K562 (cell line): ENCODE results near the gene GABPB2. TPM values are rescaled to one million over a fixed set of nuclear protein-coding genes. Genes with fewer than 3 reads are reported as not detected.

ENCODE experiments used
- ATAC-seq: fragments of 200-7000 bp; cut with Tn5 transposase; 3 replicates; pipeline ENCODE4 v1.9.1; 2020; ENCODE audit warnings: moderate library complexity
- BruUV-seq: library from RNA; stranded (reverse); fragments of 400-500 nt; replicated peaks from 2 replicates; lab custom pipeline; 2021; lab: Mats Ljungman, UMichigan
- CTCF ChIA-PET: fragments of 300-600 bp; formaldehyde crosslinking; extraction: SDS; loops from one replicate; lab custom pipeline; 2021; ENCODE audit warnings: low intra/inter-chr PET ratio; lab: Yijun Ruan, JAX
- POLR2A ChIA-PET: fragments of 300-600, 350-650 bp; sonication (Branson Sonifier 250); formaldehyde crosslinking; extraction: SDS; loops from one replicate; lab custom pipeline; 2021; ENCODE audit warnings: antibody characterized with exemption, inconsistent platforms; lab: Yijun Ruan, JAX
- DNase-seq, 4 experiments: peaks; one replicate each; pipeline versions ENCODE4 v3.0.0 to v3.0.0-alpha.2; 2011 to 2018; ENCODE audit warnings: low spot score in 3 of 4, mixed read lengths in 3 of 4; ENCODE audit errors: extremely low read depth in 1 of 4
- FAIRE-seq: peaks from 2 replicates; lab custom pipeline; 2011; peaks lifted over from hg19 to GRCh38; lab: Jason Lieb, UNC
- H2AFZ ChIP-seq: 2 replicates; pipeline ENCODE4 v1.6.0; 2011; ENCODE audit warnings: low read depth, low read length, control low read depth, inconsistent platforms
- H3K27ac ChIP-seq: fragments of 200-600 bp; 3 replicates; pipeline ENCODE4 v1.8.0; 2011; ENCODE audit warnings: low read depth, mild to moderate bottlenecking, control low read depth, inconsistent platforms, low read length, moderate library complexity, mixed read lengths; ENCODE audit errors: extremely low read depth
- H3K27me3 ChIP-seq, 2 experiments: fragments of 300-600 bp in 1 of 2; 2 replicates in 1 of 2; 3 replicates in 1 of 2; pipeline versions ENCODE4 v1.6.0 to v1.8.0; 2011; ENCODE audit warnings: inconsistent platforms in 2 of 2, low read length in 2 of 2, mild to moderate bottlenecking in 1 of 2, mixed read lengths in 1 of 2, moderate library complexity in 1 of 2; ENCODE audit not compliant: control insufficient read depth in 2 of 2, insufficient read depth in 2 of 2
- H3K36me3 ChIP-seq: fragments of 300-600 bp; 3 replicates; pipeline ENCODE4 v1.8.0; 2011; ENCODE audit warnings: mild to moderate bottlenecking, low read length, inconsistent platforms; ENCODE audit not compliant: control insufficient read depth, insufficient read depth
- H3K4me1 ChIP-seq, 2 experiments: fragments of 200-600 bp in 1 of 2; replicated peaks in 1 of 2; 2 replicates in 1 of 2; 3 replicates in 1 of 2; pipeline versions ENCODE4 v1.5.1 to v1.8.0; 2011; ENCODE audit warnings: inconsistent platforms in 2 of 2, low read length in 2 of 2, mild to moderate bottlenecking in 1 of 2, mixed read lengths in 1 of 2, moderate library complexity in 1 of 2; ENCODE audit not compliant: control insufficient read depth in 2 of 2, insufficient read depth in 2 of 2
- H3K4me2 ChIP-seq: 2 replicates; pipeline ENCODE4 v1.6.1; 2011; ENCODE audit warnings: low read length, control low read depth, inconsistent platforms, mixed read lengths; ENCODE audit not compliant: insufficient read depth
- H3K4me3 ChIP-seq: fragments of 200-600 bp; sonication (generic), shearing (Covaris generic); 2 replicates; pipeline ENCODE4 v1.5.1; 2016; ENCODE audit warnings: control low read depth, inconsistent platforms
- H3K79me2 ChIP-seq: fragments of 200-600 bp; 3 replicates; pipeline ENCODE4 v1.8.0; 2011; ENCODE audit warnings: low read length, inconsistent platforms; ENCODE audit not compliant: control insufficient read depth, insufficient read depth
- H3K9ac ChIP-seq, 2 experiments: 2 replicates each; pipeline versions ENCODE4 v1.6.0 to v1.6.1; 2011; ENCODE audit warnings: low read depth in 2 of 2, low read length in 2 of 2, control low read depth in 1 of 2, inconsistent platforms in 1 of 2, mild to moderate bottlenecking in 1 of 2, mixed read lengths in 1 of 2; ENCODE audit not compliant: insufficient read depth in 1 of 2
- H3K9me1 ChIP-seq: one replicate; pipeline ENCODE4 v1.6.0; 2011; ENCODE audit warnings: inconsistent platforms, mild to moderate bottlenecking, low read length, moderate library complexity; ENCODE audit not compliant: control insufficient read depth, insufficient read depth
- H3K9me3 ChIP-seq: replicated peaks from 2 replicates; pipeline ENCODE4 v1.5.1; 2011; ENCODE audit warnings: low read depth, low read length, inconsistent platforms; ENCODE audit not compliant: control insufficient read depth, insufficient read depth
- H4K20me1 ChIP-seq: replicated peaks from 2 replicates; pipeline ENCODE4 v1.6.1; 2011; ENCODE audit warnings: low read length, inconsistent platforms, mixed read lengths; ENCODE audit not compliant: control insufficient read depth, insufficient read depth
- CTCF ChIP-seq, 3 experiments: IDR thresholded peaks in 2 of 3; conservative IDR thresholded peaks in 1 of 3; 2 replicates each; pipeline ENCODE4 v1.5.1; 2011 to 2012; ENCODE audit warnings: low read length in 3 of 3, mild to moderate bottlenecking in 3 of 3, control low read depth in 2 of 3, improper control_type of control experiment in 1 of 3, inconsistent platforms in 1 of 3, low read depth in 1 of 3, mixed read lengths in 1 of 3, moderate library complexity in 1 of 3; ENCODE audit not compliant: insufficient read depth in 2 of 3
- MEF2A ChIP-seq: IDR thresholded peaks from 2 replicates; pipeline ENCODE4 v1.6.1; 2011; ENCODE audit warnings: low read depth, mild to moderate bottlenecking, low read length, moderate library complexity; ENCODE audit not compliant: control insufficient read depth
- PPARD ChIP-seq: fragments of 250-450 bp; sonication (Bioruptor Pico); IDR thresholded peaks from 2 replicates; pipeline ENCODE4 v1.8.0; 2022; ENCODE audit warnings: inconsistent platforms, mild to moderate bottlenecking, moderate library complexity
- RBBP5 ChIP-seq: fragments of 200-600 bp; sonication (generic); IDR thresholded peaks from 2 replicates; pipeline ENCODE4 v1.6.1; 2012; ENCODE audit warnings: borderline replicate concordance, mild to moderate bottlenecking, low read length, control low read depth, inconsistent platforms; ENCODE audit not compliant: insufficient read depth, poor library complexity, severe bottlenecking
- YY1 ChIP-seq, 3 experiments: IDR thresholded peaks; 2 replicates each; pipeline ENCODE4 v1.6.1; 2011; ENCODE audit warnings: low read length in 2 of 3, mild to moderate bottlenecking in 2 of 3, moderate library complexity in 2 of 3, borderline replicate concordance in 1 of 3, control low read depth in 1 of 3, low read depth in 1 of 3; ENCODE audit not compliant: insufficient read depth in 3 of 3, insufficient replicate concordance in 2 of 3, control insufficient read depth in 1 of 3, insufficient read length in 1 of 3; ENCODE audit errors: extremely low read depth in 1 of 3
- ZBTB7A ChIP-seq: IDR thresholded peaks from 2 replicates; pipeline ENCODE4 v1.6.1; 2011; ENCODE audit warnings: low read depth, mild to moderate bottlenecking, low read length, moderate library complexity, borderline replicate concordance; ENCODE audit not compliant: control insufficient read depth
- ZNF707 ChIP-seq: fragments of 250-450 bp; sonication (Bioruptor Pico); conservative IDR thresholded peaks from 2 replicates; pipeline ENCODE4 v1.8.0; 2022; ENCODE audit warnings: inconsistent platforms, mild to moderate bottlenecking, moderate library complexity
- WGBS: fragments of 100-300 bp; shearing (Covaris generic); methylation state at CpG from one replicate; pipeline ENCODE4 v1.1.6; 2016; ENCODE audit warnings: low coverage, mixed read lengths; ENCODE audit not compliant: insufficient coverage; ENCODE audit errors: missing lambda C conversion rate; 5-methylcytosine and 5-hydroxymethylcytosine counted together
- in situ Hi-C: fragments of 300-500 bp; cut with MboI; formaldehyde crosslinking; loops from 4 replicates; pipeline ENCODE4 v1.15.0; 2018; ENCODE audit warnings: inconsistent platforms, mixed read lengths
- intact Hi-C: fragments of 100-400 bp; cut with micrococcal nuclease; formaldehyde crosslinking; loops from 2 replicates; pipeline ENCODE4 v1.14.2; 2022
- polyA plus RNA-seq, 8 experiments: library from polyadenylated mRNA; depleted of rRNA in 4 of 8; stranded (reverse) in 5 of 8; unstranded in 3 of 8; fragments of >200 nt; fragmentation: Nextera tagmentation in 2 of 8; fragmentation: Illumina TruSeq in 1 of 8; extraction: Ambion mirVana in 2 of 8; extraction: Trizol in 1 of 8; gene quantifications; 2 replicates each; pipeline versions ENCODE4 v1.2.1 to v1.2.3, GENCODE V29; 2011 to 2014; ENCODE audit warnings: inconsistent platforms in 1 of 8, missing spikeins in 1 of 8
- total RNA-seq, 7 experiments: library from RNA; depleted of rRNA in 6 of 7; stranded (reverse); fragments of >200 nt in 6 of 7; fragmentation: Illumina TruSeq in 2 of 7; extraction: Trizol in 2 of 7; gene quantifications; 2 replicates each; pipeline versions ENCODE4 v1.2.1 to v1.2.3, GENCODE V29; 2011 to 2021; ENCODE audit warnings: low replicate concordance in 1 of 7
- TF ChIP-seq, protein P1 (sequence below): sonication (generic); formaldehyde crosslinking; IDR thresholded peaks from 2 replicates; pipeline ENCODE4 v1.8.1; 2023; ENCODE audit warnings: mild to moderate bottlenecking, missing genetic modification reagents

GABPB2 gene
- total and polyA plus RNA-seq, 9 of the 15 experiments (the other 6 are each of a cell fraction or from before 2014, with no cell fraction given) = 2.2 to 13.3 (median 6.1) TPM

DNA sequence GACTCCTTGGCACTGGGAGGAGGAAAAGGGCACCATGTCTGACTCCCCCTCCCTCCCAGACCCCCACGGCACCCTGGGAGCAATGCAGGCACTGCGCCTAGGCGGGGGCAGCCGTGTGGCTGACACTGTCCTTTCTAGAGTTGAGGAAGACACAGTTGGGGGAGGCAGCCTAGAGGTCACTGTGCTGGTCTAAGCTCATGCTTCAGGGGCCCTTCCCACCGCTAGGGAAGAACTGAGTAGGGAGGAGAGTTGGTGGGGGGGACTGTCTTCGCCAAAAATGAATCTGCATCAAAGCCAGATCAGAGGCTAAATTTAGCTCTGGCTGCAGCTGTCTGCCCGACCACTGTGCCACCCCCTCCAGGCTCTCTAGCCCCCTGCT lies 72.5 kb downstream of the GABPB2 start:
- 38% methylated on average over 6 of the region's 7 CpGs for WGBS
- POLR2A ChIA-PET = interaction anchor here (0.7 to 1.8 kb wide), 6 partner anchors 12 to 148 kb away, joined by 3 to 6 read pairs (median 4); partner anchors contain the start of genes GABPB2 and LYSMD1
- Histone ChIP-seq H2AFZ (peak overlapping the region; percentile 33; the same call in 1 of the 2 replicates), H3K27me3 (no peaks in the 10 kb centered on the region; a peak in 1 of 5 replicates), H3K4me3 (no peak overlapping the region), H3K79me2 (no peaks in the 10 kb centered on the region)
- TF ChIP-seq RBBP5 = peak; percentile 35
- no peak for TF ChIP-seq PPARD
- TF ChIP-seq YY1 (IDR thresholded peaks at IDR 0.05; ENCODE audit: borderline replicate concordance in 1 of 3, control insufficient read depth in 1 of 3, extremely low read depth in 1 of 3, insufficient read depth in 3 of 3, insufficient read length in 1 of 3, insufficient replicate concordance in 2 of 3, low read depth in 1 of 3, low read length in 2 of 3) = peak in 1 of 3 experiments; percentile 22
- TF ChIP-seq ZBTB7A = 0 out of 2 replicates have a peak, but pooled peaks have one; percentile 54
- TF ChIP-seq, protein P1, sequence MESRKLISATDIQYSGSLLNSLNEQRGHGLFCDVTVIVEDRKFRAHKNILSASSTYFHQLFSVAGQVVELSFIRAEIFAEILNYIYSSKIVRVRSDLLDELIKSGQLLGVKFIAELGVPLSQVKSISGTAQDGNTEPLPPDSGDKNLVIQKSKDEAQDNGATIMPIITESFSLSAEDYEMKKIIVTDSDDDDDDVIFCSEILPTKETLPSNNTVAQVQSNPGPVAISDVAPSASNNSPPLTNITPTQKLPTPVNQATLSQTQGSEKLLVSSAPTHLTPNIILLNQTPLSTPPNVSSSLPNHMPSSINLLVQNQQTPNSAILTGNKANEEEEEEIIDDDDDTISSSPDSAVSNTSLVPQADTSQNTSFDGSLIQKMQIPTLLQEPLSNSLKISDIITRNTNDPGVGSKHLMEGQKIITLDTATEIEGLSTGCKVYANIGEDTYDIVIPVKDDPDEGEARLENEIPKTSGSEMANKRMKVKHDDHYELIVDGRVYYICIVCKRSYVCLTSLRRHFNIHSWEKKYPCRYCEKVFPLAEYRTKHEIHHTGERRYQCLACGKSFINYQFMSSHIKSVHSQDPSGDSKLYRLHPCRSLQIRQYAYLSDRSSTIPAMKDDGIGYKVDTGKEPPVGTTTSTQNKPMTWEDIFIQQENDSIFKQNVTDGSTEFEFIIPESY (CRISPR knock-in tag) = 0 out of 2 replicates have a peak, but pooled peaks have one; percentile 56
- TF ChIP-seq ZNF707 (CRISPR knock-in tag) = no peak
- peak in 1 of 3 experiments; percentile 44; a peak in 2 of 6 replicates for TF ChIP-seq CTCF (IDR thresholded peaks at IDR 0.05 in 2 of 3, conservative IDR thresholded peaks at IDR 0.05 in 1 of 3; ENCODE audit: insufficient read depth in 2 of 3, low read depth in 1 of 3, low read length in 3 of 3)
- peak; percentile 10; the same call in 1 of the 2 replicates for TF ChIP-seq MEF2A
- TF ChIP-seq, all 486 proteins: peak for 6
- Histone ChIP-seq H3K9ac (peak overlapping the region in 1 of 2 experiments; percentile 69; a peak in 2 of 4 replicates), H3K27ac (no peak overlapping the region), H3K9me1 (no peaks in the 10 kb centered on the region), H4K20me1 (peaks cover 5% of the 10 kb centered on the region; the same call in 1 of the 2 replicates), H3K4me1 (peaks cover 20 to 47% of the 10 kb centered on the region in 2 experiments; a peak in 4 of 5 replicates), H3K36me3 (no peaks in the 10 kb centered on the region), H3K9me3 (no peaks in the 10 kb centered on the region), H3K4me2 (no peak overlapping the region)
- ATAC-seq (peak; percentile 14), FAIRE-seq (peak; percentile 37), DNase-seq (peak; percentile 44 to 52 (median 48))
- intact Hi-C loops (no loop called here), in situ Hi-C loops (no loop called here)
- BruUV-seq = no TSS peak
- CTCF ChIA-PET = interaction anchor here (0.5 kb wide), 1 partner anchor 13 kb away, joined by 3 read pairs; no protein-coding TSS in a partner anchor
